GM21825 (cell line): Measurements from ENCODE around the gene ZFAND3.
"Not testable (repeated sequence)": the region's sequence is repeated elsewhere in the genome, so short reads cannot be mapped to it uniquely, and the experiment has no call there.

Source experiments
- ATAC-seq: cut with Tn5 transposase; IDR thresholded peaks from one replicate; pipeline ENCODE4 v1.9.1; 2021; ENCODE audit warnings: mild to moderate bottlenecking, moderate library complexity; ENCODE audit not compliant: unreplicated experiment

The ZFAND3 gene

DNA sequence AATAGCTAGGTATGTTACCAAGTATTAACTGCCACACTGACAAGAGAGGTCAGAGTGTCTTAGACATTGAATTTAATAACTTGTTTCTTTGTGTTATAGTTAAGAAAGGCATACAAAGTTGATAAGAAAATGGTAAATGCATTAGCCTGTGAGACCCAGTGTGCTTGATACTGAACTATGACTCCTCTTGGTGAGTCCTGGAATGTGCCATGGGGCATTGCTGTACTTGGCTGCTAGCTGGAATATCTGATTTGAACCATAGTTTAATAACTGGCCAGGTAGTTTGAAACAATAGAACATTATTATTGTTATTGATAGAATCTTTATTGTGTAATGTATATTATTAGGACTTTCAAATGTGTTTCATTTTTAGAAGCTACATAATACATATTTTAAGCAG is 70.0 kb downstream of the ZFAND3 start:
- ATAC-seq = no peak

GRCh38 chr6:37891072-37891471 is 71.5 kb downstream of the ZFAND3 start:
- no peak for ATAC-seq

- ATAC-seq = no peak
Observed at GRCh38 chr6:37893257-37893656, 73.7 kb downstream of the ZFAND3 start.

DNA sequence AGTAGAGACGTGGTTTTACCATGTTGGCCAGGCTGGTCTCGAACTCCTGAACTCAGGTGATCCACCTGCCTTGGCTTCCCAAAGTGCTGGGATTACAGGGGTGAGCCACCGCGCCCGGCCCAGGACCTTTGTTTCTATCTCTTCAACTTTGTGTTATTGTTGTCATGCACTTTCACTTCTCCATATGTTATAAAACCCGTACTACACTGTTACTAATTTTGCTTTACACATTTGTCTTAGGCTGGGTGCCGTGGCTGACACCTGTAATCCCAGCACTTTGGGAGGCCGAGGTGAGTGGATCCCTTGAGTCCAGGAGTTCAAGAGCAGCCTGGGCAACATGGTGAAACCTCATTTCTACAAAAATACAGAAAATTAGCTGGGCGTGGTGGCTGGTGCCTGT is 74.2 kb downstream of the ZFAND3 start:
- ATAC-seq = not testable (repeated sequence)

DNA sequence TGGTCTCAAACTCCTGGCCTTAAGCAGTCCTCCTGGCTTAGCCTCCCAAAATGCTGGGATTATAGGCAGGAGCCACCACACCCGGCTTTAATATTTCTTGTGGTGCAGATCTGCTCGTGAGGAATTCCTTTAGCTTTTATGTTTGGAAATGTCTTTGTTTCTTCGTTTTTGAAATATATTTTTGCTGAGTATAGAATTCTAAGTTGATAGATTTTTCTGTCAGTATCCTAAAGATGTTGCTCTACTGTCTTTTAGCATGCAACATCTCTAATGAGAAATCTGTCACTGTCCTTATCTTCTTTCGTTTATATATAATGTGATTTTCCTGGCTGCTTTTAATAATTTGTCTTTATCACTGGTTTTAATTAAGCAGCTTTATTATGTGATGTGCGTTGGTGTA is 75.1 kb downstream of the ZFAND3 start:
- ATAC-seq = no peak

DNA sequence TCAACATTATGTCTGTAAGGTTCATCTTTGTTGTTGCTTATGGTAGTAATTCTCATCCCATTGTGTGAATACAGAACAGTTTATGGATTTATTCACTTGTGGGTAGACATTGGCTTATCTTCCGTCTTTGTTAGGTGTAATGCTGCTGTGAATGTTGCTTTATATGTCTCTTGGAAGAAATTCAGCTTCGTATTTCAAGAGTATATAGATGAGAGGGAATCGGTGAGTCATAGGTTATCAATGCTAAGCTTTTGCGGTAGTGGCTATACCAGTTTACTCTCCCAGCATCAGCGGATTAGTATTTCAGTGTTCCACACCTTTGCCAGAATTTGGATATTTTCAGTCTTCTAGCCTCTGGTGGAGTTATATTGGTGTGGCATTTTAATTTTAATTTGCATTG is 77.8 kb downstream of the ZFAND3 start:
- ATAC-seq = no peak

DNA sequence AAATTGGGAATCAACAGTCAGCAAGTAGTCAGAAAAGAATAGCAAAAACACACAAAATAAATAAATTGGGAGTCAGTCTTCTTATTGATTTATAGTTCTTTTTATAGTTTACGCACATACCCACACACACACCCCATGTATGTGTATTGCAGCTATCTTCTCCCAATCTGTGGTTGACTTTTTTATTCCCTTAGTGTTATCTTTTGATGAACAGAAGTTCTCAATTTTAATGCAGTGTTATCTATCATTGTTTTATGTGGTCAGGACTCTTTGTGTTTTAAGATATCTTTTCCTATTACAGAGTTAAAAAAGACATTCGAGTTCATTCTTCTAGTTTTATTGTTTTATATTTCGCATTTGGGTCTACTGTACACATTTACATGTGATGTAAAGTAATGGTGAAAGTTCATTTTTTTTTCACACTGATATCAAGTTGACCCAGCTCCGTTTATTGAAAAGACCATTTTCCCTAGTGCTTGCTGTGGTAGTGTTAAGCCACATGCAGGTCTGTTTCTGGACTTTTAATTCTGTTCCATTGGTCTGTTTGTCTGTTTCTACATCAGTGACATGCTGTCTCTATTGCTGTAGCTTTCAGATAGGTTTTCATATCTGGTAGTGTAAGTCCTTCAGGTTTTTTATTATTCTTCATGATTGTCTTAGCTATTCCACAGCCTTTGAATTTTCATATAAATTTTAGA is 78.4 kb downstream of the ZFAND3 start:
- no peak for ATAC-seq

DNA sequence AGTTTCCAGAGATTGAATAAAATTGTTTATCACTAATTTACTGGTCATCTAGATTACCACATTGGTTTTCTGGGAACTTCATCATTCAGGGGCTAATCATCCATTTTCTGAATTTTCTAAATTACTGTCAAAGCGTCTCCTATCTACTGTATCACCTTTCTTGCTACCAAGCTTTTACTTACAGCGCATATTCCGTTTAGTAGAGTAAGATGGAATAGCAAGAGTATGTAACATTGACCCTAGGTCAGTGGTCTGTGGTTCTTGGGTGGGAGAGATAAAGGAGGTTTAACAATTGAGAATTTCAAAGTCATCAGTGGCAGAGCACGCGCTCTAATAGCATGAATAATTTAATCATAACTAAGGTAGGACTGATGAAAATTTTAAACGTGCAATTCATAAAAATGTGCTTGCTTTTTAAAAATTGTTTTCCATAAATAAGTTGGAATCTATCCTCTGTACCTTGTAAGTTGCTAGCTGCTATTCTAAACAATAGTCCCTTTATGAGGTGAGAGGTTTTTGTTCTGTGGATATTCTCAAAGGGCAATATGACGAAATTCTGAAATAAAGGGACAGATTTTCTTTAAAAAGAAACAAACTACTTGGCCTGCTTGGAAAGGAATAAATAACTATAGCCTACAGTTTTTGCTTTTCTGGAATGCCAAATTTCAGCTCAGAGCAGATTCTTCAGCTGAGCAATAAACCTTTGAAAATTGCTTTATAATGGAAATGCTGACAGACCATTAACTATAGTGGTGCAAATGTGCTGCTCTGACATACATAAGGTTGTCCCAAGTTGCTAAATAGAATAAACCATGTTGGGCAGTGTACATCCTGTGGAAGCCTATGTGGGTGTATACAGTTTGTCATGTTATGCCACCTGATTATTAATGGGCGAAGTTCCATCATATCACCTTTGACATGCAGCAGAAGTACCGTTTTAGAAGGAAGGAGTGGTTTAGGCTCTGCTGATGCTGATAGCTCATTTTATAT is 84.1 kb downstream of the ZFAND3 start:
- ATAC-seq = no peak

GRCh38 chr6:37904590-37904989 is 85.1 kb downstream of the ZFAND3 start:
- no peak for ATAC-seq

- no peak for ATAC-seq
Observed at GRCh38 chr6:37906121-37906520, 86.6 kb downstream of the ZFAND3 start.

DNA sequence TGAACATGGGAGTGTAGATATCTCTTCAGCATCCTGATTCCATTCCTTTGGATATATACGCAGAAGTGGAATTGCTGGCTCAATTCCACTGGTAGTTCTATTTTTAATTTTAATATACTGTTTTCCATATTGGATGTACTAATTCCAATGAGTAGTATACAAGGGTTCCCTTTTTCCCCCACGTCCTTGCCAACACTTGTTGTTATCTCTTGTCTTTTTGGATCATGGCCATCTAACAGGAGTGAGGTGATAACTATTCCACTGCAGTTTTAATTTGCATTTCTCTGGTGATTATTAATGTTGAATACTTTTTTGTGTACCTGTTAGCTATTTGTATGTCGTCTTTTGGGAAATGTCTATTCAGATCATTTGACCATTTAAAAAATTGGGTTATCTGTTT is 91.5 kb downstream of the ZFAND3 start:
- no peak for ATAC-seq

- no peak for ATAC-seq
Observed at GRCh38 chr6:37913210-37913609, 93.7 kb downstream of the ZFAND3 start.

DNA sequence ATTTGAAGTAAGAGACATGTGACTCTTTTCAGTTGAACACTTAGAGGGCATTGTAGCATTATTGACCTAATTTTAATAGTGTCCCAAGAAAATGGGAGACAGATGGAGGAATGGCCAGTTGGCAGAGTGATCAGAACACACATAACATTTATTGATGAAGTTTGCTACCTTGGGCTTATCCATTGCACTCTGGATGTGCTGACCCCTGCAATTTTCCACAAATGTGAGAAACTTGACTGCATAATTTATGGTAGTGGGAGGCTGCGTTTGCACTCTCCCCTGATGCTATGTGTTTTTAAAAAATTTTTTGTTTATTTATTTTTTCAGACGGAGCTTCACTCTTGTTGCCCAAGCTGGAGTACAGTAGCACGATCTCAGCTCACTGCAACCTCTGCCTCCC is 95.9 kb downstream of the ZFAND3 start:
- no peak for ATAC-seq

DNA sequence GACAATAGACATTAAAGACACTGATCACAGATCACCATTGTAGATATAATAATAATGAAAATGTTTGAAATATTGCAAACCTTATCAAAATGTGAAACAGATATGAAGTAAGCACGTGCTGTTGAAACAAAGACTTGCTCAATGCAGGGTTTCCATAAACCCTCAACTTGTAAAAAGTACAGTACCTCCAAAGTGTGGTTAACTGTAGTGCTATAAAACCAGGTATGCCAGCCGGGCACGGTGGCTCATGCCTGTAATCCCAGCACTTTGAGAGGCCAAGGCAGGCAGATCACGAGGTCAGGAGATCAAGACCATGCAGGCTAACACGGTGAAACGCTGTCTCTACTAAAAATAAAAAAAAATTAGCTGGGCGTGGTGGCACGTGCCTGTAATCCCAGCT is 96.6 kb downstream of the ZFAND3 start:
- ATAC-seq = no peak

DNA sequence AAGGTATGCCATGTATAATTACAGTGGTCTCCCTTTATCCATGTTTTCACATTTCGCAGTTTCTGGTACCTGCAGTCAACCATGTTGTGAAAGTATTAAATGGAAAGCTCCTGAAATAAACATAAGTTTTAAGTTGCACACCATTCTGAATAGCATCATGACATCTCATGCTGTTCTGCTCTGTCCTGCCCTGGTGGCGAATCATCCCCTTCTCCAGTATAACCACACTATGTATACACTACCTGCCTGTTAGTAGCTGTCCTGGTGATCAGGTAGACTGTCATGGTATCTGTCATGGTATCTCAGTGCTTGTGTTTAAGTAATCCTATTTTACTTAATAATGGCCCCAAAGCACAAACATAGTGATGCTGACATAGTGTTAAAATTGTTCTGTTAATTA is 97.1 kb downstream of the ZFAND3 start:
- ATAC-seq = no peak

GRCh38 chr6:37917566-37917965 is 98.0 kb downstream of the ZFAND3 start:
- no peak for ATAC-seq

- no peak for ATAC-seq
Observed at GRCh38 chr6:37919417-37920157, 100.1 kb downstream of the ZFAND3 start.

GRCh38 chr6:37920667-37921066 is 101.1 kb downstream of the ZFAND3 start:
- no peak for ATAC-seq

GRCh38 chr6:37922563-37922962 is 103.0 kb downstream of the ZFAND3 start:
- no peak for ATAC-seq

GRCh38 chr6:37923514-37923913 is 104.0 kb downstream of the ZFAND3 start:
- ATAC-seq = no peak

- ATAC-seq = no peak
Observed at GRCh38 chr6:37926661-37927060, 107.1 kb downstream of the ZFAND3 start.
